K562 (cell line): Measurements from ENCODE around the gene SAMD8. TPM values are rescaled to one million over a fixed set of nuclear protein-coding genes. Genes with fewer than 3 reads are reported as not detected.
A peak's percentile ranks its signal among the peaks of the same experiment; 100 is the strongest.

Experiments used
- CTBP1 ChIP-seq: fragments of 450-650 bp; IDR thresholded peaks from 2 replicates; pipeline ENCODE4 v1.6.1; 2016; ENCODE audit warnings: borderline replicate concordance
- DMBX1 ChIP-seq: fragments of 250-450 bp; sonication (Bioruptor Pico); IDR thresholded peaks from 2 replicates; pipeline ENCODE4 v1.8.0; 2022; ENCODE audit warnings: inconsistent platforms, mild to moderate bottlenecking, moderate library complexity, borderline replicate concordance
- FOS ChIP-seq: IDR thresholded peaks from 3 replicates; pipeline ENCODE4 v1.6.1; 2011; ENCODE audit not compliant: insufficient read length; ENCODE audit errors: extremely low read depth
- FOXM1 ChIP-seq, 2 experiments: fragments of 450-650 bp in 1 of 2; sonication (generic) in 1 of 2; formaldehyde crosslinking in 1 of 2; IDR thresholded peaks; 2 replicates each; pipeline versions ENCODE4 v1.6.1 to v1.9.0; 2017 to 2022; ENCODE audit warnings: low read depth in 2 of 2, mild to moderate bottlenecking in 2 of 2, missing genetic modification reagents in 1 of 2, moderate library complexity in 1 of 2
- JUNB ChIP-seq: fragments of 450-650 bp; formaldehyde crosslinking; conservative IDR thresholded peaks from 2 replicates; pipeline ENCODE4 v1.4.0; 2020; ENCODE audit warnings: mild to moderate bottlenecking
- MAFF ChIP-seq: IDR thresholded peaks from 2 replicates; pipeline ENCODE4 v1.6.1; 2012; ENCODE audit warnings: low read length, improper control_type of control experiment
- MAFG ChIP-seq: fragments of 450-650 bp; conservative IDR thresholded peaks from 2 replicates; pipeline ENCODE4 v1.6.1; 2016; ENCODE audit warnings: missing genetic modification characterization, missing compliant biosample characterization
- MED1 ChIP-seq: sonication (generic); formaldehyde crosslinking; IDR thresholded peaks from 2 replicates; pipeline ENCODE4 v1.8.1; 2023; ENCODE audit warnings: missing genetic modification reagents, borderline replicate concordance
- MTF1 ChIP-seq: fragments of 250-450 bp; sonication (Bioruptor Pico); IDR thresholded peaks from 2 replicates; pipeline ENCODE4 v1.9.0; 2021; ENCODE audit warnings: moderate library complexity, mild to moderate bottlenecking, inconsistent platforms, borderline replicate concordance
- NCOA4 ChIP-seq: fragments of 450-650 bp; IDR thresholded peaks from 2 replicates; pipeline ENCODE4 v1.6.1; 2018; ENCODE audit warnings: mild to moderate bottlenecking; ENCODE audit not compliant: partially characterized antibody
- NRF1 ChIP-seq, 2 experiments: fragments of 450-650 bp; IDR thresholded peaks in 1 of 2; conservative IDR thresholded peaks in 1 of 2; 2 replicates each; pipeline ENCODE4 v1.6.1; 2014; ENCODE audit warnings: mild to moderate bottlenecking in 2 of 2
- RUNX1 ChIP-seq: sonication (generic); IDR thresholded peaks from 2 replicates; pipeline ENCODE4 v1.6.1; 2016; ENCODE audit warnings: antibody characterized with exemption, low read depth
- SIN3A ChIP-seq, 2 experiments: fragments of 150-350 bp in 1 of 2; IDR thresholded peaks; 2 replicates each; pipeline ENCODE4 v1.6.1; 2011 to 2016; ENCODE audit warnings: borderline replicate concordance in 2 of 2, low read depth in 2 of 2, low read length in 2 of 2, mild to moderate bottlenecking in 2 of 2, moderate library complexity in 2 of 2; ENCODE audit not compliant: control insufficient read depth in 1 of 2
- SMAD3 ChIP-seq: fragments of 450-650 bp; formaldehyde crosslinking; conservative IDR thresholded peaks from 2 replicates; pipeline ENCODE4 v1.4.0; 2020; ENCODE audit warnings: mild to moderate bottlenecking
- SMAD4 ChIP-seq: fragments of 250-450 bp; sonication (Bioruptor Pico); conservative IDR thresholded peaks from 2 replicates; pipeline ENCODE4 v1.8.0; 2021; ENCODE audit warnings: inconsistent platforms, mild to moderate bottlenecking, moderate library complexity
- SRSF3 ChIP-seq: fragments of 200-400 bp; formaldehyde crosslinking; IDR thresholded peaks from 2 replicates; pipeline ENCODE4 v1.6.1; 2016; ENCODE audit warnings: mild to moderate bottlenecking, low read length, moderate library complexity; ENCODE audit not compliant: insufficient read depth
- TARDBP ChIP-seq: fragments of 450-650 bp; IDR thresholded peaks from 2 replicates; pipeline ENCODE4 v1.6.1; 2016
- ZC3H4 ChIP-seq: sonication (generic); formaldehyde crosslinking; IDR thresholded peaks from 2 replicates; pipeline ENCODE4 v1.9.0; 2021; ENCODE audit warnings: missing genetic modification reagents, borderline replicate concordance
- ZFX ChIP-seq: sonication (generic); formaldehyde crosslinking; IDR thresholded peaks from 2 replicates; pipeline ENCODE4 v1.8.0; 2022; ENCODE audit warnings: mild to moderate bottlenecking, missing genetic modification reagents, moderate library complexity
- ZNF146 ChIP-seq: IDR thresholded peaks from one replicate; pipeline ENCODE4 v1.6.1; 2018; ENCODE audit warnings: missing compliant biosample characterization; ENCODE audit not compliant: unreplicated experiment
- ZNF197 ChIP-seq: fragments of 200-800 bp; sonication (Bioruptor generic); IDR thresholded peaks from 2 replicates; pipeline ENCODE4 v1.6.1; 2016; ENCODE audit warnings: low read depth, missing genetic modification characterization, missing compliant biosample characterization
- ZNF23 ChIP-seq: fragments of 250-450 bp; sonication (Bioruptor Pico); IDR thresholded peaks from 2 replicates; pipeline ENCODE4 v1.4.0; 2020; ENCODE audit warnings: mild to moderate bottlenecking
- ZNF24 ChIP-seq: fragments of 450-650 bp; IDR thresholded peaks from 2 replicates; pipeline ENCODE4 v1.6.1; 2016
- ZNF280A ChIP-seq: fragments of 450-650 bp; IDR thresholded peaks from 2 replicates; pipeline ENCODE4 v1.6.1; 2018; ENCODE audit warnings: mild to moderate bottlenecking, low read depth; ENCODE audit not compliant: partially characterized antibody
- polyA plus RNA-seq, 8 experiments: library from polyadenylated mRNA; depleted of rRNA in 4 of 8; stranded (reverse) in 5 of 8; unstranded in 3 of 8; fragments of >200 nt; fragmentation: Nextera tagmentation in 2 of 8; fragmentation: Illumina TruSeq in 1 of 8; extraction: Ambion mirVana in 2 of 8; extraction: Trizol in 1 of 8; gene quantifications; 2 replicates each; pipeline versions ENCODE4 v1.2.1 to v1.2.3, GENCODE V29; 2011 to 2014; ENCODE audit warnings: inconsistent platforms in 1 of 8, missing spikeins in 1 of 8
- total RNA-seq, 7 experiments: library from RNA; depleted of rRNA in 6 of 7; stranded (reverse); fragments of >200 nt in 6 of 7; fragmentation: Illumina TruSeq in 2 of 7; extraction: Trizol in 2 of 7; gene quantifications; 2 replicates each; pipeline versions ENCODE4 v1.2.1 to v1.2.3, GENCODE V29; 2011 to 2021; ENCODE audit warnings: low replicate concordance in 1 of 7
- TF ChIP-seq, protein P1 (sequence below): fragments of 450-650 bp; formaldehyde crosslinking; IDR thresholded peaks from 2 replicates; pipeline ENCODE4 v1.4.0; 2020; ENCODE audit warnings: mild to moderate bottlenecking, mixed read lengths
- TF ChIP-seq, protein P2 (sequence below): IDR thresholded peaks from 2 replicates; pipeline ENCODE4 v1.6.1; 2011; ENCODE audit not compliant: insufficient read length; ENCODE audit errors: extremely low read depth

SAMD8 gene
- total and polyA plus RNA-seq, 9 of the 15 experiments (the other 6 are each of a cell fraction or from before 2014, with no cell fraction given), result 2.7 to 16.1 (median 6.2) TPM

GRCh38 chr10:75191821-75192568 is 80.5 kb downstream of the SAMD8 start (continued):
- no peak for TF ChIP-seq ZNF280A
- no peak for TF ChIP-seq NCOA4
- no peak for TF ChIP-seq MED1 (CRISPR knock-in tag)
- TF ChIP-seq ZFX (CRISPR knock-in tag), result no peak
- TF ChIP-seq SMAD4 (CRISPR knock-in tag), result no peak
- TF ChIP-seq ZC3H4, result no peak
- TF ChIP-seq NRF1 (conservative IDR thresholded peaks at IDR 0.05 in 1 of 2, IDR thresholded peaks at IDR 0.05 in 1 of 2), result peak; percentile 40 to 49; a peak in 3 of 4 replicates
- TF ChIP-seq ZNF23 (CRISPR knock-in tag), result no peak
- TF ChIP-seq, protein P1, sequence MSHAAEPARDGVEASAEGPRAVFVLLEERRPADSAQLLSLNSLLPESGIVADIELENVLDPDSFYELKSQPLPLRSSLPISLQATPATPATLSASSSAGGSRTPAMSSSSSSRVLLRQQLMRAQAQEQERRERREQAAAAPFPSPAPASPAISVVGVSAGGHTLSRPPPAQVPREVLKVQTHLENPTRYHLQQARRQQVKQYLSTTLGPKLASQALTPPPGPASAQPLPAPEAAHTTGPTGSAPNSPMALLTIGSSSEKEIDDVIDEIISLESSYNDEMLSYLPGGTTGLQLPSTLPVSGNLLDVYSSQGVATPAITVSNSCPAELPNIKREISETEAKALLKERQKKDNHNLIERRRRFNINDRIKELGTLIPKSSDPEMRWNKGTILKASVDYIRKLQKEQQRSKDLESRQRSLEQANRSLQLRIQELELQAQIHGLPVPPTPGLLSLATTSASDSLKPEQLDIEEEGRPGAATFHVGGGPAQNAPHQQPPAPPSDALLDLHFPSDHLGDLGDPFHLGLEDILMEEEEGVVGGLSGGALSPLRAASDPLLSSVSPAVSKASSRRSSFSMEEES, result no peak
- 0 out of 2 replicates have a peak, but pooled peaks have one; percentile 28 for TF ChIP-seq FOXM1 (IDR thresholded peaks at IDR 0.05; ENCODE audit: low read depth)
- no peak for TF ChIP-seq FOXM1 (CRISPR knock-in tag; IDR thresholded peaks at IDR 0.05; ENCODE audit: low read depth)
- no peak for TF ChIP-seq TARDBP
- no peak for TF ChIP-seq SRSF3
- peak; percentile 84 for TF ChIP-seq MAFG (tag)
- TF ChIP-seq JUNB (CRISPR knock-in tag), result no peak
- peak; percentile 83 for TF ChIP-seq CTBP1
- TF ChIP-seq RUNX1, result no peak
- peak; percentile 66; the same call in 1 of the 2 replicates for TF ChIP-seq MAFF
- no peak for TF ChIP-seq SMAD3
- TF ChIP-seq DMBX1, result no peak
- TF ChIP-seq ZNF146 (CRISPR knock-in tag), result no peak
- TF ChIP-seq ZNF24, result no peak
- TF ChIP-seq ZNF197 (CRISPR knock-in tag), result no peak; the same call in 1 of the 2 replicates
- peak; percentile 72 for TF ChIP-seq FOS
- TF ChIP-seq MTF1 (CRISPR knock-in tag), result no peak
- TF ChIP-seq, protein P2, sequence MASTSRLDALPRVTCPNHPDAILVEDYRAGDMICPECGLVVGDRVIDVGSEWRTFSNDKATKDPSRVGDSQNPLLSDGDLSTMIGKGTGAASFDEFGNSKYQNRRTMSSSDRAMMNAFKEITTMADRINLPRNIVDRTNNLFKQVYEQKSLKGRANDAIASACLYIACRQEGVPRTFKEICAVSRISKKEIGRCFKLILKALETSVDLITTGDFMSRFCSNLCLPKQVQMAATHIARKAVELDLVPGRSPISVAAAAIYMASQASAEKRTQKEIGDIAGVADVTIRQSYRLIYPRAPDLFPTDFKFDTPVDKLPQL, result no peak
- TF ChIP-seq SIN3A (IDR thresholded peaks at IDR 0.05; ENCODE audit: borderline replicate concordance in 2 of 2, control insufficient read depth in 1 of 2, low read depth in 2 of 2, low read length in 2 of 2), result no peak
